GM13976 (cell line): ENCODE data around the gene MTCH1.

Experiments
- DNase-seq: peaks from one replicate; pipeline ENCODE4 v3.0.0; 2012; ENCODE audit warnings: low spot score
- CTCF ChIP-seq: IDR thresholded peaks from 2 replicates; pipeline ENCODE4 v1.5.1; 2012; ENCODE audit warnings: borderline replicate concordance, mild to moderate bottlenecking; ENCODE audit not compliant: insufficient read depth; ENCODE audit errors: extremely low read depth, missing control alignments, control extremely low read depth
- in situ Hi-C: fragments of 300-500 bp; cut with MboI; formaldehyde crosslinking; loops from one replicate; pipeline ENCODE4 v1.12.0; 2022; ENCODE audit warnings: low sequenced_read_pairs, mixed read lengths, inconsistent platforms; ENCODE audit not compliant: unreplicated experiment

Gene MTCH1

GRCh38 chr6:37017606-37018197 lies 31.7 kb upstream of the MTCH1 start:
- no peak for DNase-seq
- no peak for TF ChIP-seq CTCF
- in situ Hi-C loops, result no loop called here

- no peak for TF ChIP-seq CTCF
- no peak for DNase-seq
- in situ Hi-C loops, result no loop called here
Observed at GRCh38 chr6:37016995-37017394, 31.0 kb upstream of the MTCH1 start.

- in situ Hi-C loops, result no loop called here
- no peak for DNase-seq
- no peak for TF ChIP-seq CTCF
Observed at GRCh38 chr6:37015532-37015931, 29.5 kb upstream of the MTCH1 start.

GRCh38 chr6:37014667-37015066 lies 28.7 kb upstream of the MTCH1 start:
- DNase-seq, result no peak
- in situ Hi-C loops, result no loop called here
- TF ChIP-seq CTCF, result no peak

GRCh38 chr6:37013516-37014491 lies 27.8 kb upstream of the MTCH1 start:
- in situ Hi-C loops, result no loop called here
- no peak for DNase-seq
- TF ChIP-seq CTCF, result no peak

GRCh38 chr6:37011656-37012378 lies 25.8 kb upstream of the MTCH1 start:
- in situ Hi-C loops, result no loop called here
- no peak for TF ChIP-seq CTCF
- no peak for DNase-seq
